GM12864 (cell line): ENCODE results near the gene SPATA17.

Experiments used
- DNase-seq: peaks from one replicate; pipeline ENCODE4 v3.0.0-alpha.2; 2011; ENCODE audit warnings: low read depth
- H3K4me3 ChIP-seq: 2 replicates; pipeline ENCODE4 v1.5.1; 2011; ENCODE audit warnings: mild to moderate bottlenecking, low read depth, low read length, control low read depth
- CTCF ChIP-seq: IDR thresholded peaks from 2 replicates; pipeline ENCODE4 v1.5.1; 2011; ENCODE audit warnings: low read depth, mild to moderate bottlenecking, moderate library complexity, low read length, control low read depth, inconsistent platforms; ENCODE audit errors: missing control alignments

SPATA17 gene

GRCh38 chr1:217605390-217605789, 25.8 kb upstream of the SPATA17 start:
- H3K4me3 ChIP-seq: no peak overlapping the region
- TF ChIP-seq CTCF: no peak
- DNase-seq: no peak

DNA sequence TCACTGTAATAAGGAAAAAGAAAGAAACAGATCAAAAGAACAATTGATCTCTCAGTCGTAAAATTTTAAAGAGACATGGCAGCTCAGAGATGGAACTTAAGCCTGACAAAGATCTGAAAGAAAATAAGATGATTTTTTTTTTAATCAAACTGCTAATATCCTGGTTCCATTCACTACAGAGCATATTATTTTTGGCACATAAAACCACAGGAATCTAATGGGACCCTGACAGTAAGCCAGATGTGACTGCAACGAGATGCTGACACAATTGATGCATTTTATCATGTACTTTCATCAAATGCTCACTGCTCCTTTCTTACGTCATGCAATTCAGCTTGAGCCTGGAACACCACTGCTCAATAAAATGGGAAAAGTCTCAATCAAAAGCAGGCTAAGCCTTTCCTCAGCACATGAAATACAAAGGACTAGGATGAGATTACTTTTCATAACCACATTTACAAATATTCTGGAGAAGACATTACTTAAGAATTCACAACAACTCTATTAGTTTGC, 16.9 kb upstream of the SPATA17 start:
- H3K4me3 ChIP-seq: no peak overlapping the region
- TF ChIP-seq CTCF: no peak
- no peak for DNase-seq

- no peak for DNase-seq
Measured at GRCh38 chr1:217617126-217617525, 14.0 kb upstream of the SPATA17 start.

GRCh38 chr1:217620814-217621213, 10.3 kb upstream of the SPATA17 start:
- no peak for TF ChIP-seq CTCF
- DNase-seq: peak; percentile 66
- no peak overlapping the region for H3K4me3 ChIP-seq

More at GRCh38 chr1:217617126-217617525, 14.0 kb upstream of the SPATA17 start:
- no peak for TF ChIP-seq CTCF
- H3K4me3 ChIP-seq: no peak overlapping the region

DNA sequence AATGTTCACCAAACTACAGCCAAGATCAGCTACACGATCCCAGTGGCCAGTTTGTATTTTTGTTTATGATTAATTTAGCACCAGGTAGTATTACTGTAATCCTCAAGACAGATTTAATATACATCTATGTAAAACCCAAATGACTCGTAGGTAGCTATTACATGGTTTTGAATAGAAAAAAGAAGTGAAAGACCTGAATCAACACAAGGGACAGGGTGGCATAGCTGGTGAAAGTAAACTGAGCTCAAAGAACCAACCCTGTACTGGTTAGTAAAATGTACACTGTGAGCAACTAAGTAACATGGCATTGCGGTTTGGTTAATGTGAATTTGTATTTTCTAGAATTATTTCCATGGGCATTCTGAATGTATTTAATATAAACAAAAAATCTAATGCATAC, 9.1 kb upstream of the SPATA17 start:
- DNase-seq: no peak
- TF ChIP-seq CTCF: no peak
- no peak overlapping the region for H3K4me3 ChIP-seq

- no peak for DNase-seq
- H3K4me3 ChIP-seq: no peak overlapping the region
- no peak for TF ChIP-seq CTCF
Measured at GRCh38 chr1:217626321-217626720, 4.8 kb upstream of the SPATA17 start.

DNA sequence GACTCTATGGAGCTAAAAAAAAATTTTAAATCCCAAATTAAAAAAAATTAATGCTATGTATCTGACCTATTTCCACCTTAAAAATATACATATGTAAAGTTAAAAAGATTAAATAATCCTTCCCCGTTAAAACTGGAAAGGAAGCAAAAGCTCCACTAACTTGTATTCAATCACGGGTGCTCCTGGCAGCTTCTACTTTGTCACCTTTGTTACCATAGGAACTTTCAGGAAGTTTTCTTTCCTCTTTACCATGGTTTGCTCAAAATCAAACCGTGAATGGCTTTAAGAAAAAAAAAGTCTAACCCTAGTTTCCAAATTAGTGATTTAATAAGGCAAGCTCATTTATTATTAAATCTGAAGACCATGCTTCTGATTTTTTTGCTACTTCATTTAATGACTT, 3.7 kb upstream of the SPATA17 start:
- no peak for DNase-seq
- H3K4me3 ChIP-seq: no peak overlapping the region
- TF ChIP-seq CTCF: no peak
